HCT116 (cell line): ENCODE results near the gene DENND1C. TPM values are rescaled to one million over a fixed set of nuclear protein-coding genes. Genes with fewer than 3 reads are reported as not detected.

Source experiments
- ATAC-seq: fragments of 200-7000 bp; cut with Tn5 transposase; 2 replicates; pipeline ENCODE4 v1.9.1; 2020; ENCODE audit warnings: mild to moderate bottlenecking, moderate library complexity
- BruUV-seq: library from RNA; stranded (reverse); fragments of 400-500 nt; replicated peaks from 2 replicates; lab custom pipeline; 2021; lab: Mats Ljungman, UMichigan
- CTCF ChIA-PET: fragments of 300-600 bp; sonication (Branson Sonifier 250); formaldehyde crosslinking; loops from one replicate; lab custom pipeline; 2021; ENCODE audit warnings: antibody characterized with exemption; lab: Charles Lee
- POLR2A ChIA-PET: fragments of 300-600, 350-600 bp; sonication (Branson Sonifier 250); formaldehyde crosslinking; loops from one replicate; lab custom pipeline; 2021; ENCODE audit warnings: antibody characterized with exemption; lab: Charles Lee
- RAD21 ChIA-PET, 2 experiments: fragments of 300-600 bp; sonication (Branson Sonifier 250); formaldehyde crosslinking; loops; one replicate each; lab custom pipeline; 2023; ENCODE audit warnings: low total read pairs in 2 of 2; ENCODE audit not compliant: uncharacterized antibody in 2 of 2, unreplicated experiment in 2 of 2, low non-redundant PET in 1 of 2; lab: Charles Lee
- DNase-seq: peaks from one replicate; pipeline ENCODE4 v3.0.0-alpha.2; 2010; ENCODE audit warnings: low read depth, low spot score
- H2AFZ ChIP-seq: fragments of 200-600 bp; shearing (Covaris generic), sonication (generic); 2 replicates; pipeline ENCODE4 v1.6.1; 2017; ENCODE audit warnings: low read depth, mixed run types, mixed read lengths, antibody characterized with exemption, low read length; ENCODE audit not compliant: poor library complexity, severe bottlenecking
- H3K27ac ChIP-seq: 2 replicates; pipeline ENCODE4 v1.5.1; 2012; ENCODE audit warnings: low read depth, low read length
- H3K27me3 ChIP-seq: fragments of 200-600 bp; sonication (generic); 2 replicates; pipeline ENCODE4 v1.6.1; 2016; ENCODE audit warnings: mixed run types, low read length, mixed read lengths; ENCODE audit not compliant: insufficient read depth
- H3K36me3 ChIP-seq, 2 experiments: fragments of 200-500 bp in 1 of 2; fragments of 200-600 bp in 1 of 2; sonication (Bioruptor generic) in 1 of 2; sonication (generic) in 1 of 2; 2 replicates each; pipeline versions ENCODE4 v1.5.1 to v1.6.1; 2014 to 2016; ENCODE audit warnings: low read length in 2 of 2, inconsistent platforms in 1 of 2, mixed read lengths in 1 of 2, mixed run types in 1 of 2; ENCODE audit not compliant: insufficient read depth in 2 of 2, control insufficient read depth in 1 of 2
- H3K4me1 ChIP-seq, 2 experiments: fragments of 200-600 bp in 1 of 2; sonication (generic) in 1 of 2; 2 replicates each; pipeline versions ENCODE4 v1.5.1 to v1.6.1; 2012 to 2017; ENCODE audit warnings: low read length in 2 of 2, inconsistent platforms in 1 of 2, mild to moderate bottlenecking in 1 of 2, mixed read lengths in 1 of 2, mixed run types in 1 of 2, moderate library complexity in 1 of 2; ENCODE audit not compliant: insufficient read depth in 2 of 2, control insufficient read depth in 1 of 2
- H3K4me2 ChIP-seq: fragments of 200-600 bp; sonication (generic); 2 replicates; pipeline ENCODE4 v1.6.1; 2017; ENCODE audit warnings: mixed run types, low read length, mixed read lengths
- H3K4me3 ChIP-seq, 2 experiments: fragments of 200-600 bp in 1 of 2; sonication (generic) in 1 of 2; replicated peaks in 1 of 2; 2 replicates each; pipeline ENCODE4 v1.5.1; 2011 to 2016; ENCODE audit warnings: low read length in 2 of 2, control low read depth in 1 of 2, low read depth in 1 of 2, mild to moderate bottlenecking in 1 of 2, mixed read lengths in 1 of 2, mixed run types in 1 of 2
- H3K79me2 ChIP-seq: fragments of 200-600 bp; sonication (generic); 2 replicates; pipeline ENCODE4 v1.6.1; 2017; ENCODE audit warnings: mild to moderate bottlenecking, mixed run types, low read length, moderate library complexity, mixed read lengths; ENCODE audit not compliant: insufficient read depth
- H3K9ac ChIP-seq: fragments of 200-600 bp; sonication (generic); 2 replicates; pipeline ENCODE4 v1.6.1; 2016; ENCODE audit warnings: low read length, mixed read lengths
- H3K9me2 ChIP-seq: fragments of 200-600 bp; sonication (generic), shearing (Covaris generic); 2 replicates; pipeline ENCODE4 v1.6.1; 2017; ENCODE audit warnings: mixed run types, mild to moderate bottlenecking, moderate library complexity; ENCODE audit not compliant: insufficient read depth
- H3K9me3 ChIP-seq, 2 experiments: fragments of 200-500 bp in 1 of 2; fragments of 200-600 bp in 1 of 2; sonication (Bioruptor generic) in 1 of 2; sonication (generic) in 1 of 2; 2 replicates each; pipeline ENCODE4 v1.6.1; 2014 to 2017; ENCODE audit warnings: low read length in 2 of 2, mixed read lengths in 2 of 2, inconsistent platforms in 1 of 2, low read depth in 1 of 2, mild to moderate bottlenecking in 1 of 2, mixed run types in 1 of 2, moderate library complexity in 1 of 2; ENCODE audit not compliant: control insufficient read depth in 1 of 2, insufficient read depth in 1 of 2
- H4K20me1 ChIP-seq: fragments of 200-600 bp; sonication (generic), shearing (Covaris generic); 2 replicates; pipeline ENCODE4 v1.6.1; 2017; ENCODE audit warnings: mixed run types, mild to moderate bottlenecking, moderate library complexity; ENCODE audit not compliant: insufficient read depth
- ELF1 ChIP-seq: IDR thresholded peaks from 2 replicates; pipeline ENCODE4 v1.6.1; 2012; ENCODE audit warnings: low read depth, borderline replicate concordance
- EZH2 ChIP-seq: fragments of 200-600 bp; sonication (generic); IDR thresholded peaks from 2 replicates; pipeline ENCODE4 v1.6.1; 2017; ENCODE audit warnings: antibody characterized with exemption, mixed run types
- FOSL1 ChIP-seq: IDR thresholded peaks from 2 replicates; pipeline ENCODE4 v1.6.1; 2012; ENCODE audit warnings: low read depth
- JUND ChIP-seq: IDR thresholded peaks from 2 replicates; pipeline ENCODE4 v1.6.1; 2012
- RAD21 ChIP-seq: IDR thresholded peaks from 2 replicates; pipeline ENCODE4 v1.6.1; 2012; ENCODE audit warnings: low read depth, mild to moderate bottlenecking
- SIN3A ChIP-seq: IDR thresholded peaks from 2 replicates; pipeline ENCODE4 v1.6.1; 2012; ENCODE audit warnings: low read depth
- TCF7L2 ChIP-seq: IDR thresholded peaks from 2 replicates; pipeline ENCODE4 v1.7.0; 2011; ENCODE audit warnings: borderline replicate concordance, inconsistent platforms; ENCODE audit not compliant: insufficient read depth, insufficient read length; ENCODE audit errors: extremely low read depth
- ZBTB33 ChIP-seq: IDR thresholded peaks from 2 replicates; pipeline ENCODE4 v1.6.1; 2011; ENCODE audit warnings: mild to moderate bottlenecking, low read length, moderate library complexity; ENCODE audit not compliant: insufficient replicate concordance; ENCODE audit errors: extremely low read depth
- ZFX ChIP-seq: fragments of 450-650 bp; IDR thresholded peaks from 2 replicates; pipeline ENCODE4 v1.6.1; 2017
- intact Hi-C: fragments of 100-400 bp; cut with micrococcal nuclease; formaldehyde crosslinking; loops from 2 replicates; pipeline ENCODE4 v1.10.0; 2022
- total RNA-seq: library from RNA; stranded (reverse); gene quantifications from one replicate; pipeline ENCODE4 v1.2.1, GENCODE V29; 2021; ENCODE audit not compliant: unreplicated experiment
- TF ChIP-seq, protein P1 (sequence below): IDR thresholded peaks from 2 replicates; pipeline ENCODE4 v1.6.1; 2012; ENCODE audit warnings: low read depth
- TF ChIP-seq, protein P2 (sequence below): IDR thresholded peaks from 2 replicates; pipeline ENCODE4 v1.6.1; 2012

Gene DENND1C
- total RNA-seq, 1 experiment from 2014 or later, result 0.54 TPM

DNA sequence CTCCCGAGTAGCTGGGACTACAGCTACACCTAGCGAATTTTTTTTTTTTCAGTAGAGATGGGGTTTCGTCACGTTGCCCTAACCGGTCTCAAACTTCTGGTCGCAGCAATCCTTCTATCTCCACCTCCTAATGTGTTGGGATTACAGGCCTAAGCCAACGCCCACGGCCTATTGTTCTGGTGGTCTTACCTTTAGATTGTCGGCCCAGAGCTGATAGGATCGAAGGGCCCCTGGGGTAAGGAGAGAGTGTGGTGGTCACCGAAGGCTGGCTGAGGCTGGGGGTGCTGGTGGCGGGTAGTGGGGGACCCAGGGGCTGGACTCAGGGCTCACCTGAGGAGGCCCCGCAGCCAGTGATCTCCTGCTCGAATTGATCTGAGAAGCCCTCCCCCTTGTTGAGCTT is 10.5 kb downstream of the DENND1C start:
- no peaks in the 10 kb centered on the region for H3K9me3 ChIP-seq
- H3K79me2 ChIP-seq, result no peaks in the 10 kb centered on the region
- H3K36me3 ChIP-seq, result peaks cover 0 to 10% of the 10 kb centered on the region in 2 experiments; a peak in 2 of 4 replicates
- no peak overlapping the region for H3K9ac ChIP-seq
- H3K4me2 ChIP-seq, result no peak overlapping the region
- no peak overlapping the region for H3K27ac ChIP-seq
- no peaks in the 10 kb centered on the region for H4K20me1 ChIP-seq
- DNase-seq (no peak), ATAC-seq (no peak)
- no peaks in the 10 kb centered on the region for H3K27me3 ChIP-seq
- no peaks in the 10 kb centered on the region for H3K9me2 ChIP-seq
- RAD21 ChIA-PET, result no interaction called here
- POLR2A ChIA-PET, result no interaction called here
- no peak overlapping the region for H3K4me3 ChIP-seq
- no TSS peak for BruUV-seq
- H3K4me1 ChIP-seq, result peaks cover 8 to 22% of the 10 kb centered on the region in 2 experiments
- CTCF ChIA-PET, result no interaction called here
- intact Hi-C loops, result no loop called here
- TF ChIP-seq TCF7L2 (no peak), RAD21 (no peak), ZFX (no peak), JUND (no peak), SIN3A (no peak), ZBTB33 (no peak), FOSL1 (no peak), ELF1 (no peak), EZH2 (no peak)
- TF ChIP-seq, protein P1, sequence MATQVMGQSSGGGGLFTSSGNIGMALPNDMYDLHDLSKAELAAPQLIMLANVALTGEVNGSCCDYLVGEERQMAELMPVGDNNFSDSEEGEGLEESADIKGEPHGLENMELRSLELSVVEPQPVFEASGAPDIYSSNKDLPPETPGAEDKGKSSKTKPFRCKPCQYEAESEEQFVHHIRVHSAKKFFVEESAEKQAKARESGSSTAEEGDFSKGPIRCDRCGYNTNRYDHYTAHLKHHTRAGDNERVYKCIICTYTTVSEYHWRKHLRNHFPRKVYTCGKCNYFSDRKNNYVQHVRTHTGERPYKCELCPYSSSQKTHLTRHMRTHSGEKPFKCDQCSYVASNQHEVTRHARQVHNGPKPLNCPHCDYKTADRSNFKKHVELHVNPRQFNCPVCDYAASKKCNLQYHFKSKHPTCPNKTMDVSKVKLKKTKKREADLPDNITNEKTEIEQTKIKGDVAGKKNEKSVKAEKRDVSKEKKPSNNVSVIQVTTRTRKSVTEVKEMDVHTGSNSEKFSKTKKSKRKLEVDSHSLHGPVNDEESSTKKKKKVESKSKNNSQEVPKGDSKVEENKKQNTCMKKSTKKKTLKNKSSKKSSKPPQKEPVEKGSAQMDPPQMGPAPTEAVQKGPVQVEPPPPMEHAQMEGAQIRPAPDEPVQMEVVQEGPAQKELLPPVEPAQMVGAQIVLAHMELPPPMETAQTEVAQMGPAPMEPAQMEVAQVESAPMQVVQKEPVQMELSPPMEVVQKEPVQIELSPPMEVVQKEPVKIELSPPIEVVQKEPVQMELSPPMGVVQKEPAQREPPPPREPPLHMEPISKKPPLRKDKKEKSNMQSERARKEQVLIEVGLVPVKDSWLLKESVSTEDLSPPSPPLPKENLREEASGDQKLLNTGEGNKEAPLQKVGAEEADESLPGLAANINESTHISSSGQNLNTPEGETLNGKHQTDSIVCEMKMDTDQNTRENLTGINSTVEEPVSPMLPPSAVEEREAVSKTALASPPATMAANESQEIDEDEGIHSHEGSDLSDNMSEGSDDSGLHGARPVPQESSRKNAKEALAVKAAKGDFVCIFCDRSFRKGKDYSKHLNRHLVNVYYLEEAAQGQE, result no peak
- TF ChIP-seq, protein P2, sequence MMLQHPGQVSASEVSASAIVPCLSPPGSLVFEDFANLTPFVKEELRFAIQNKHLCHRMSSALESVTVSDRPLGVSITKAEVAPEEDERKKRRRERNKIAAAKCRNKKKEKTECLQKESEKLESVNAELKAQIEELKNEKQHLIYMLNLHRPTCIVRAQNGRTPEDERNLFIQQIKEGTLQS, result no peak
- no peak overlapping the region for H2AFZ ChIP-seq
